Activated CD4-positive, alpha-beta T cell treated with anti-CD3 and anti-CD28 coated beads, Interleukin-2, amount 10 ng/mL, durations not matched to agents 24 days and 14 days (primary cell): ENCODE results near the gene PRR12. TPM values are rescaled to one million over a fixed set of nuclear protein-coding genes. Genes with fewer than 3 reads are reported as not detected.
A peak's percentile ranks its signal among the peaks of the same experiment; 100 is the strongest.

ENCODE experiments used
- DNase-seq: peaks from one replicate; pipeline ENCODE4 v3.0.0; 2022
- H3K27ac Mint-ChIP-seq: one replicate; pipeline ENCODE4 v1.8.0; 2022; ENCODE audit warnings: mild to moderate bottlenecking, mixed read lengths
- H3K27me3 Mint-ChIP-seq: one replicate; pipeline ENCODE4 v1.8.0; 2022; ENCODE audit warnings: mixed read lengths
- H3K36me3 Mint-ChIP-seq: one replicate; pipeline ENCODE4 v1.8.0; 2022; ENCODE audit warnings: low read depth, mild to moderate bottlenecking, mixed read lengths
- H3K4me1 Mint-ChIP-seq: one replicate; pipeline ENCODE4 v1.8.0; 2021; ENCODE audit warnings: mixed read lengths
- H3K4me3 Mint-ChIP-seq: one replicate; pipeline ENCODE4 v1.8.0; 2022; ENCODE audit warnings: mild to moderate bottlenecking, moderate library complexity, mixed read lengths
- H3K9me3 Mint-ChIP-seq: one replicate; pipeline ENCODE4 v1.8.0; 2021; ENCODE audit warnings: mixed read lengths
- intact Hi-C: fragments of 100-400 bp; cut with micrococcal nuclease; formaldehyde crosslinking; loops from one replicate; pipeline ENCODE4 v1.15.1; 2023
- total RNA-seq: library from RNA; stranded (reverse); gene quantifications from 2 replicates; pipeline ENCODE4 v1.2.3, GENCODE V29; 2022

Gene PRR12
- total RNA-seq, 1 donor from 2014 or later: 32.7 TPM

GRCh38 chr19:49643466-49643865, 52.5 kb downstream of the PRR12 start:
- peaks cover 44% of the 10 kb centered on the region for H3K4me1 Mint-ChIP-seq
- no peaks in the 10 kb centered on the region for H3K27me3 Mint-ChIP-seq
- H3K9me3 Mint-ChIP-seq: no peaks in the 10 kb centered on the region
- intact Hi-C loops: loop anchor here (2.0 to 5.0 kb wide), 2 partner anchors 191 to 207 kb away; partner anchors contain the start of genes ALDH16A1, PIH1D1 and PTOV1
- H3K27ac Mint-ChIP-seq: peak overlapping the region; percentile 87
- peak overlapping the region; percentile 97 for H3K4me3 Mint-ChIP-seq
- peaks cover 19% of the 10 kb centered on the region for H3K36me3 Mint-ChIP-seq
- peak; percentile 68 for DNase-seq

- no peak overlapping the region for H3K4me3 Mint-ChIP-seq
- H3K27me3 Mint-ChIP-seq: no peaks in the 10 kb centered on the region
- no peaks in the 10 kb centered on the region for H3K9me3 Mint-ChIP-seq
- no peak overlapping the region for H3K27ac Mint-ChIP-seq
- peaks cover 27% of the 10 kb centered on the region for H3K36me3 Mint-ChIP-seq
- no peak for DNase-seq
- H3K4me1 Mint-ChIP-seq: peaks cover 29% of the 10 kb centered on the region
- intact Hi-C loops: no loop called here
Observed at GRCh38 chr19:49645592-49645991, 54.6 kb downstream of the PRR12 start.

- H3K36me3 Mint-ChIP-seq: peaks cover 29% of the 10 kb centered on the region
- H3K27ac Mint-ChIP-seq: no peak overlapping the region
- peaks cover 25% of the 10 kb centered on the region for H3K4me1 Mint-ChIP-seq
- intact Hi-C loops: no loop called here
- H3K27me3 Mint-ChIP-seq: no peaks in the 10 kb centered on the region
- H3K9me3 Mint-ChIP-seq: no peaks in the 10 kb centered on the region
- DNase-seq: no peak
- no peak overlapping the region for H3K4me3 Mint-ChIP-seq
Observed at GRCh38 chr19:49645995-49646394, 55.0 kb downstream of the PRR12 start.

- intact Hi-C loops: no loop called here
- DNase-seq: no peak
- Mint-ChIP-seq H3K4me3 (no peak overlapping the region), H3K27ac (no peak overlapping the region), H3K9me3 (no peaks in the 10 kb centered on the region), H3K4me1 (peaks cover 23% of the 10 kb centered on the region), H3K36me3 (peaks cover 29% of the 10 kb centered on the region), H3K27me3 (no peaks in the 10 kb centered on the region)
Observed at GRCh38 chr19:49646586-49646985, 55.6 kb downstream of the PRR12 start.

GRCh38 chr19:49651029-49651819, 60.2 kb downstream of the PRR12 start:
- H3K36me3 Mint-ChIP-seq: peaks cover 44% of the 10 kb centered on the region
- H3K9me3 Mint-ChIP-seq: no peaks in the 10 kb centered on the region
- no peaks in the 10 kb centered on the region for H3K4me1 Mint-ChIP-seq
- H3K27ac Mint-ChIP-seq: no peak overlapping the region
- DNase-seq: no peak
- H3K27me3 Mint-ChIP-seq: no peaks in the 10 kb centered on the region
- H3K4me3 Mint-ChIP-seq: no peak overlapping the region
- intact Hi-C loops: no loop called here

- intact Hi-C loops: no loop called here
- DNase-seq: no peak
- H3K36me3 Mint-ChIP-seq: peaks cover 44% of the 10 kb centered on the region
- no peaks in the 10 kb centered on the region for H3K9me3 Mint-ChIP-seq
- no peak overlapping the region for H3K27ac Mint-ChIP-seq
- H3K4me3 Mint-ChIP-seq: no peak overlapping the region
- no peaks in the 10 kb centered on the region for H3K4me1 Mint-ChIP-seq
- no peaks in the 10 kb centered on the region for H3K27me3 Mint-ChIP-seq
Observed at GRCh38 chr19:49651820-49652550, 61.0 kb downstream of the PRR12 start.

GRCh38 chr19:49652551-49653465, 61.8 kb downstream of the PRR12 start:
- DNase-seq: no peak
- intact Hi-C loops: no loop called here
- no peaks in the 10 kb centered on the region for H3K9me3 Mint-ChIP-seq
- no peak overlapping the region for H3K27ac Mint-ChIP-seq
- peaks cover 46% of the 10 kb centered on the region for H3K36me3 Mint-ChIP-seq
- no peak overlapping the region for H3K4me3 Mint-ChIP-seq
- no peaks in the 10 kb centered on the region for H3K27me3 Mint-ChIP-seq
- H3K4me1 Mint-ChIP-seq: peaks cover 1% of the 10 kb centered on the region

- Mint-ChIP-seq H3K4me3 (no peak overlapping the region), H3K27me3 (no peaks in the 10 kb centered on the region), H3K36me3 (peaks cover 45% of the 10 kb centered on the region), H3K4me1 (peaks cover 1% of the 10 kb centered on the region), H3K9me3 (no peaks in the 10 kb centered on the region), H3K27ac (no peak overlapping the region)
- intact Hi-C loops: no loop called here
- DNase-seq: no peak
Observed at GRCh38 chr19:49653466-49653806, 62.5 kb downstream of the PRR12 start.

GRCh38 chr19:49654581-49654980, 63.6 kb downstream of the PRR12 start:
- peaks cover 47% of the 10 kb centered on the region for H3K36me3 Mint-ChIP-seq
- intact Hi-C loops: no loop called here

DNA sequence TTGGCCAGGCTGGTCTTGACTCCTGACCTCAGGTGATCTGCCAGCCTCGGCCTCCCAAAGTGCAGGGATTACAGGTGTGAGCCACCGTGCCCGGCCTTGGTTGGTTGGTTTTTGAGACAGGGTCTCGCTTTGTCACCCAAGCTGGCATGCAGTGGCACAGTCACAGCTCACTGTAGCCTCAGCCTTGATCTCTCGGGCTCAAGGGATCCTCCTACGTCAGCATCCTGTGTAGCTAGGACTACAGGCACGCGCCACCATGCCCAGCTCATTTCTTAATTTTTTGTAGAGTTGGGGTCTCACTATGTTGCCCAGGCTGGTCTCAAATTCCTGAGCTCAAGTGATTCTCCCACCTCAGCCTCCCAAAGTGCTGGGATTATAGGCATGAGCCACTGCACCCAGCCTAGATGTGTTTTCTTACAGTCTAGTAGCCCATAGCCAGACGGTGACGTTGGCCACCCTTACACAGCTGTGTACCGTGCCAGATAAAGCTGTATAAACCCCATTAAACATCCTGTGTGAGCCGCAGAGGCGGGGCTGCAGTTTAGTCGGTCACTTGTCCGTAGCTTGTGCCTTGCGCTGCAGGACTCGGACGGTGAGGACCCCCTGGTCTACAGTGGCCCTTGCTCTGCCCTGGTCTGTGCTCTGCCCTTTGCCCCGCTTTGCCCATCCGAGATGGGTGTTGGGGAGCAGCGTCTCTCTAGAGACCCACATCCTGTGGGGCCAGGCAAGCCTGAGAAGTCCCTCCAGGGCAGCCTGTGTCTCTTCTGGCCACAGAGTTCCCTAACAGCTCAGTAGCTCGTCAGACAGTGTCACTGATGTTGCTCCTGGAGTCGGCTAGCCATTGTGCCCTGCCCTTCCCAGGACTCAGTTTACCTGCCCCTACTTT, 64.8 kb downstream of the PRR12 start:
- no peaks in the 10 kb centered on the region for H3K9me3 Mint-ChIP-seq
- H3K4me1 Mint-ChIP-seq: peaks cover 5% of the 10 kb centered on the region
- no peak overlapping the region for H3K4me3 Mint-ChIP-seq
- intact Hi-C loops: no loop called here
- peaks cover 55% of the 10 kb centered on the region for H3K36me3 Mint-ChIP-seq
- no peaks in the 10 kb centered on the region for H3K27me3 Mint-ChIP-seq
- H3K27ac Mint-ChIP-seq: no peak overlapping the region
- no peak for DNase-seq

More at GRCh38 chr19:49654581-49654980, 63.6 kb downstream of the PRR12 start:
- Mint-ChIP-seq H3K4me1 (peaks cover 1% of the 10 kb centered on the region), H3K4me3 (no peak overlapping the region), H3K27ac (no peak overlapping the region), H3K27me3 (no peaks in the 10 kb centered on the region), H3K9me3 (no peaks in the 10 kb centered on the region)
- DNase-seq: no peak

- Mint-ChIP-seq H3K4me3 (no peak overlapping the region), H3K36me3 (peaks cover 53% of the 10 kb centered on the region), H3K4me1 (peaks cover 5% of the 10 kb centered on the region), H3K27me3 (no peaks in the 10 kb centered on the region), H3K9me3 (no peaks in the 10 kb centered on the region), H3K27ac (no peak overlapping the region)
- DNase-seq: no peak
- intact Hi-C loops: no loop called here
Observed at GRCh38 chr19:49656456-49657109, 65.6 kb downstream of the PRR12 start.

DNA sequence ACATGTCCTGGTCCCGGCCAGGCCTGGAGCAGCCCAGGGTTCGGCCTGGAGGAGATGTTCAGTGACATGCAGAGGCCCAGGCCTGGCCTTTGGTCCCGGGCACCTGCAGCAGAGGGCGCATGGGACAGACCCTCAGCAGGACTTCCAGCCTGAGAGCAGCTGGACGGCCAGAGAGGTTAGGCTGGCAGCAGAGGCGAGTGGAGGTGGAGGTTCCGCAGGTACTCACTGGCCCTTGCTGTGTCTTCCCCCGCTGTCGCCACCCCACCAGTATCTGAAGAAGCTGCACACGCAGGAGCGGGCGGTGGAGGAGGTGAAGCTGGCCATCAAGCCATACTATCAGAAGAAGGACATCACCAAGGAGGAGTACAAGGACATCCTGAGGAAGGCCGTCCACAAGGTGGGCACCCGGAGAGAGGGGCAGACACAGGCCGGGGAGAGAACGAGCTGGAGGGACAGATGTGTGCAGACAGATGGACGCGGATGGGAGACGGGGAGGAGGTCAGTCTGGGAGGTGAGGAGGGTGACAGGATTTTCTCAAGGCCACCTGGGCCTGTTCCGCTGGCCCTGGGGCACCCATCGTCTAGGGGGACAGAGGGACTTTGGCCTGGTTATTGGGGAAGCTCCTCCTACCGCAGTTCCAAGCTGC, 66.6 kb downstream of the PRR12 start:
- no peak overlapping the region for H3K27ac Mint-ChIP-seq
- DNase-seq: no peak
- no peaks in the 10 kb centered on the region for H3K9me3 Mint-ChIP-seq
- no peak overlapping the region for H3K4me3 Mint-ChIP-seq
- intact Hi-C loops: no loop called here
- H3K27me3 Mint-ChIP-seq: no peaks in the 10 kb centered on the region
- peaks cover 5% of the 10 kb centered on the region for H3K4me1 Mint-ChIP-seq
- H3K36me3 Mint-ChIP-seq: peaks cover 56% of the 10 kb centered on the region
